PC-3 (cell line): Measurements from ENCODE around the gene DAPK1. TPM values are rescaled to one million over a fixed set of nuclear protein-coding genes. Genes with fewer than 3 reads are reported as not detected.

Source experiments
- ATAC-seq: fragments of 200-7000 bp; cut with Tn5 transposase; 2 replicates; pipeline ENCODE4 v1.9.1; 2020; ENCODE audit warnings: mild to moderate bottlenecking, moderate library complexity
- BruUV-seq: library from RNA; stranded (reverse); fragments of 400-500 nt; replicated peaks from 2 replicates; lab custom pipeline; 2021; lab: Mats Ljungman, UMichigan
- CTCF ChIA-PET: fragments of 300-600 bp; sonication (Branson Sonifier 250); formaldehyde crosslinking; loops from one replicate; lab custom pipeline; 2022; ENCODE audit warnings: antibody characterized with exemption; lab: Charles Lee
- POLR2A ChIA-PET: fragments of 300-600 bp; sonication (Branson Sonifier 250); formaldehyde crosslinking; loops from one replicate; lab custom pipeline; 2022; ENCODE audit warnings: antibody characterized with exemption; ENCODE audit not compliant: unreplicated experiment; lab: Charles Lee
- DNase-seq: peaks from one replicate; pipeline ENCODE4 v3.0.0-alpha.2; 2015
- H2AFZ ChIP-seq: fragments of 300-600 bp; sonication (generic); 2 replicates; pipeline ENCODE4 v1.6.0; 2016; ENCODE audit warnings: antibody characterized with exemption, low read length
- H3F3A ChIP-seq: fragments of 300-600 bp; sonication (generic); one replicate; pipeline ENCODE4 v1.6.0; 2017; ENCODE audit warnings: antibody characterized with exemption, low read length, control low read depth, mild to moderate bottlenecking; ENCODE audit not compliant: unreplicated experiment
- H3K27ac ChIP-seq: fragments of 300-600 bp; sonication (generic); 2 replicates; pipeline ENCODE4 v1.5.1; 2016; ENCODE audit warnings: mild to moderate bottlenecking, low read length
- H3K27me3 ChIP-seq: fragments of 300-600 bp; sonication (generic); 2 replicates; pipeline ENCODE4 v1.6.1; 2016; ENCODE audit warnings: low read length, mixed read lengths
- H3K36me3 ChIP-seq: fragments of 300-600 bp; sonication (generic); 2 replicates; pipeline ENCODE4 v1.6.1; 2016; ENCODE audit warnings: low read depth, mixed run types, low read length, mixed read lengths
- H3K4me1 ChIP-seq: fragments of 300-600 bp; sonication (generic); 2 replicates; pipeline ENCODE4 v1.5.1; 2016; ENCODE audit warnings: low read length; ENCODE audit not compliant: insufficient read depth
- H3K4me2 ChIP-seq: fragments of 300-600 bp; sonication (generic); 2 replicates; pipeline ENCODE4 v1.6.0; 2016; ENCODE audit warnings: low read length
- H3K4me3 ChIP-seq: fragments of 300-600 bp; sonication (generic); 2 replicates; pipeline ENCODE4 v1.5.1; 2016; ENCODE audit warnings: mild to moderate bottlenecking, low read length, mixed read lengths
- H3K79me2 ChIP-seq: fragments of 300-600 bp; sonication (generic); 2 replicates; pipeline ENCODE4 v1.6.1; 2017; ENCODE audit warnings: low read length, mixed read lengths
- H3K9ac ChIP-seq: fragments of 300-600 bp; sonication (generic); 2 replicates; pipeline ENCODE4 v1.6.0; 2016; ENCODE audit warnings: mild to moderate bottlenecking, low read length
- H3K9me2 ChIP-seq: fragments of 300-600 bp; sonication (generic); replicated peaks from 2 replicates; pipeline ENCODE4 v1.6.1; 2016; ENCODE audit warnings: mixed run types, low read length, mixed read lengths
- H3K9me3 ChIP-seq: fragments of 300-600 bp; sonication (generic); 2 replicates; pipeline ENCODE4 v1.6.1; 2016; ENCODE audit warnings: low read length, mixed read lengths
- H4K20me1 ChIP-seq: fragments of 300-600 bp; sonication (generic); 2 replicates; pipeline ENCODE4 v1.6.1; 2016; ENCODE audit warnings: low read length, mixed read lengths
- CTCF ChIP-seq: fragments of 300-600 bp; sonication (generic); conservative IDR thresholded peaks from 2 replicates; pipeline ENCODE4 v1.5.1; 2017; ENCODE audit warnings: antibody characterized with exemption, low read depth, mild to moderate bottlenecking, low read length
- EZH2 ChIP-seq: fragments of 300-600 bp; sonication (generic); IDR thresholded peaks from one replicate; pipeline ENCODE4 v1.6.1; 2017; ENCODE audit warnings: antibody characterized with exemption, mild to moderate bottlenecking, low read length; ENCODE audit not compliant: unreplicated experiment
- EZH2phosphoT487 ChIP-seq: fragments of 300-600 bp; sonication (generic); IDR thresholded peaks from 2 replicates; pipeline ENCODE4 v1.6.1; 2018; ENCODE audit warnings: mild to moderate bottlenecking, antibody characterized with exemption, low read length, borderline replicate concordance
- intact Hi-C: fragments of 100-400 bp; cut with micrococcal nuclease; formaldehyde crosslinking; loops from 2 replicates; pipeline ENCODE4 v1.9.0; 2023
- total RNA-seq: library from RNA; depleted of rRNA; stranded (reverse); fragments of >200 nt; gene quantifications from 2 replicates; pipeline ENCODE4 v1.2.3, GENCODE V29; 2014

DAPK1 gene
- total RNA-seq, 1 experiment from 2014 or later, result not detected

- ATAC-seq (no peak), DNase-seq (no peak)
- TF ChIP-seq EZH2 (no peak), EZH2phosphoT487 (no peak), CTCF (no peak)
- ChIA-PET POLR2A (no interaction called here), CTCF (no interaction called here)
- H3K9ac ChIP-seq, result no peak overlapping the region
- no peak overlapping the region for H2AFZ ChIP-seq
- H3K27ac ChIP-seq, result no peak overlapping the region
- intact Hi-C loops, result no loop called here
- no peaks in the 10 kb centered on the region for H3K79me2 ChIP-seq
- H3K27me3 ChIP-seq, result no peaks in the 10 kb centered on the region
- H3K9me2 ChIP-seq, result no peaks in the 10 kb centered on the region
- H3F3A ChIP-seq, result no peaks in the 10 kb centered on the region
- no TSS peak for BruUV-seq
- H4K20me1 ChIP-seq, result no peaks in the 10 kb centered on the region
- 0 out of 2 replicates have a peak, but pooled peaks cover 6% of the 10 kb centered on the region for H3K9me3 ChIP-seq
- no peaks in the 10 kb centered on the region for H3K4me1 ChIP-seq
- H3K4me2 ChIP-seq, result no peak overlapping the region
- no peaks in the 10 kb centered on the region for H3K36me3 ChIP-seq
- no peak overlapping the region for H3K4me3 ChIP-seq
Observed at GRCh38 chr9:87746186-87746585, 248.5 kb downstream of the DAPK1 start.

- POLR2A ChIA-PET, result no interaction called here
- Histone ChIP-seq H4K20me1 (no peaks in the 10 kb centered on the region), H3K36me3 (no peaks in the 10 kb centered on the region), H3K4me3 (no peak overlapping the region), H3K9me3 (no peaks in the 10 kb centered on the region), H3K9ac (no peak overlapping the region), H3F3A (no peaks in the 10 kb centered on the region), H3K27me3 (no peaks in the 10 kb centered on the region), H2AFZ (no peak overlapping the region), H3K4me2 (no peak overlapping the region), H3K27ac (no peak overlapping the region), H3K4me1 (no peaks in the 10 kb centered on the region), H3K79me2 (no peaks in the 10 kb centered on the region), H3K9me2 (no peaks in the 10 kb centered on the region)
- BruUV-seq, result no TSS peak
- no peak for TF ChIP-seq EZH2phosphoT487
- TF ChIP-seq EZH2, result no peak
- no peak for TF ChIP-seq CTCF
- intact Hi-C loops, result no loop called here
- CTCF ChIA-PET, result no interaction called here
- ATAC-seq, result no peak
- no peak for DNase-seq
Observed at GRCh38 chr9:87748881-87749280, 251.2 kb downstream of the DAPK1 start.

- Histone ChIP-seq H2AFZ (no peak overlapping the region), H3K79me2 (no peaks in the 10 kb centered on the region), H3K4me2 (no peak overlapping the region)
Observed at GRCh38 chr9:87749335-87750035, 251.8 kb downstream of the DAPK1 start.

More at GRCh38 chr9:87749335-87750035, 251.8 kb downstream of the DAPK1 start:
- Histone ChIP-seq H3K9me2 (no peaks in the 10 kb centered on the region), H3K27ac (no peak overlapping the region), H3K27me3 (no peaks in the 10 kb centered on the region), H3K4me1 (no peaks in the 10 kb centered on the region), H3F3A (no peaks in the 10 kb centered on the region), H3K9me3 (no peaks in the 10 kb centered on the region), H3K4me3 (no peak overlapping the region), H4K20me1 (no peaks in the 10 kb centered on the region), H3K36me3 (no peaks in the 10 kb centered on the region), H3K9ac (no peak overlapping the region)
- POLR2A ChIA-PET, result no interaction called here
- CTCF ChIA-PET, result no interaction called here
- intact Hi-C loops, result no loop called here
- DNase-seq (no peak), ATAC-seq (no peak)
- TF ChIP-seq CTCF (no peak), EZH2phosphoT487 (no peak), EZH2 (no peak)
- no TSS peak for BruUV-seq
